Heart left ventricle (tissue), 16 donors: ENCODE results near the gene FADS3. TPM values are rescaled to one million over a fixed set of nuclear protein-coding genes. Genes with fewer than 3 reads are reported as not detected.

Experiments used
- ATAC-seq, 4 donors: fragments of 200-7000 bp; cut with Tn5 transposase; one replicate each; pipeline ENCODE4 v1.9.1; 2020 to 2022; ENCODE audit warnings: moderate library complexity in 4 of 4, mild to moderate bottlenecking in 3 of 4, moderate number of reproducible peaks in 1 of 4
- DNase-seq, 5 donors: peaks; one replicate each; pipeline ENCODE4 v3.0.0-alpha.2; 2020
- H3K27ac ChIP-seq, 12 donors: fragments of 200-600 bp; sonication (generic) in 4 of 12; one replicate each; pipeline versions ENCODE4 v1.5.0 to v1.8.0; 2016 to 2022; ENCODE audit warnings: mild to moderate bottlenecking in 2 of 12
- H3K27me3 ChIP-seq, 9 donors: fragments of 200-600 bp; sonication (generic) in 2 of 9; one replicate each; pipeline versions ENCODE4 v1.5.1 to v1.8.0; 2016 to 2022; ENCODE audit warnings: mild to moderate bottlenecking in 3 of 9
- H3K36me3 ChIP-seq, 9 donors: fragments of 200-600 bp; sonication (generic) in 2 of 9; one replicate each; pipeline versions ENCODE4 v1.5.0 to v1.8.0; 2018 to 2022; ENCODE audit warnings: mild to moderate bottlenecking in 2 of 9
- H3K4me1 ChIP-seq, 12 donors: fragments of 200-600 bp; sonication (generic) in 4 of 12; one replicate each; pipeline versions ENCODE4 v1.5.0 to v1.8.0; 2016 to 2022; ENCODE audit warnings: mild to moderate bottlenecking in 3 of 12
- H3K4me3 ChIP-seq, 12 donors: fragments of 200-600 bp; sonication (generic) in 4 of 12; one replicate each; pipeline versions ENCODE4 v1.5.0 to v1.8.0; 2017 to 2022; ENCODE audit warnings: mild to moderate bottlenecking in 9 of 12, moderate library complexity in 4 of 12
- H3K9me3 ChIP-seq, 12 donors: fragments of 200-600 bp; sonication (generic) in 4 of 12; one replicate each; pipeline versions ENCODE4 v1.5.0 to v1.8.0; 2016 to 2022; ENCODE audit warnings: mild to moderate bottlenecking in 1 of 12
- CTCF ChIP-seq, 12 donors: fragments of 200-600 bp; sonication (generic) in 4 of 12; IDR thresholded peaks; one replicate each; pipeline versions ENCODE4 v1.5.0 to v1.8.0; 2018 to 2022; ENCODE audit warnings: antibody characterized with exemption in 12 of 12, mild to moderate bottlenecking in 5 of 12
- POLR2A ChIP-seq, 2 donors: fragments of 450-650 bp; IDR thresholded peaks; one replicate each; pipeline ENCODE4 v1.6.1; 2017; ENCODE audit warnings: antibody characterized with exemption in 2 of 2, mild to moderate bottlenecking in 2 of 2, moderate library complexity in 2 of 2
- WGBS, 4 donors: extraction: QIAGEN DNeasy Blood & Tissue Kit in 2 of 4; methylation state at CpG; one replicate each; pipeline versions ENCODE4 v1.1.5 to v1.1.7; 2013 to 2018; 5-methylcytosine and 5-hydroxymethylcytosine counted together
- intact Hi-C, 10 donors: fragments of 100-400 bp; cut with DNase I; formaldehyde crosslinking; loops; one replicate each; pipeline versions ENCODE4 v1.11.1 to v1.14.2; 2022
- polyA plus RNA-seq, 2 donors: library from polyadenylated mRNA; stranded (reverse); fragments of 200-250 nt; gene quantifications; one replicate each; pipeline ENCODE4 v1.2.3, GENCODE V29; 2013
- total RNA-seq, 9 donors: library from RNA; depleted of rRNA in 2 of 9; stranded (reverse); fragments of >200 nt in 2 of 9; fragmentation: NEBNext Ultra II Directional in 3 of 9; extraction: Animal tissue kit (Norgen Biotek cat#: 25700) in 3 of 9; gene quantifications; one replicate each; pipeline versions ENCODE4 v1.1.0 to v1.2.4, GENCODE V29; 2016 to 2023
- donor health status: ischemic (EF 13 %, LVEDD 7.1; RV severe dilation, severe dysfunction).
- donor health status: healthy with polysubstance abuse.
- donor health status: DM: no; HTN: yes; CAD: no.
- donor health status: DM: no; HTN: no; CAD: no.
- donor health status: ischemic (EF 25% LVEDD 6.9; RV normal size, moderate dysfunction).
- donor health status: ischemic (EF 25% LVEDD 5.7; RV mildly dilated, moderate dysfunction).
- donor health status: healthy.
- donor health status: DM: yes; HTN: yes; CAD: no.
- donor health status: ischemic (EF 35%, LVEDD 5.7; RV mildly dilated, moderate dysfunction).
- donor health status: nonischemic (EF 11% LVEDD 7.7; RV severe dilation, severe dysfunction).
- donor health status: DM: yes; HTN: yes; CAD: no.
- donor health status: PGD.
- donor health status: ischemic (EF 29% LVEDD 5.4; RV normal size, mild dysfunction).
- donor health status: nonischemic (EF 23%, LVEDD 6.1; RV moderate dilation, normal function).

The FADS3 gene
- total and polyA plus RNA-seq, 11 donors, result 53.2 to 237 (median 79.6) TPM

DNA sequence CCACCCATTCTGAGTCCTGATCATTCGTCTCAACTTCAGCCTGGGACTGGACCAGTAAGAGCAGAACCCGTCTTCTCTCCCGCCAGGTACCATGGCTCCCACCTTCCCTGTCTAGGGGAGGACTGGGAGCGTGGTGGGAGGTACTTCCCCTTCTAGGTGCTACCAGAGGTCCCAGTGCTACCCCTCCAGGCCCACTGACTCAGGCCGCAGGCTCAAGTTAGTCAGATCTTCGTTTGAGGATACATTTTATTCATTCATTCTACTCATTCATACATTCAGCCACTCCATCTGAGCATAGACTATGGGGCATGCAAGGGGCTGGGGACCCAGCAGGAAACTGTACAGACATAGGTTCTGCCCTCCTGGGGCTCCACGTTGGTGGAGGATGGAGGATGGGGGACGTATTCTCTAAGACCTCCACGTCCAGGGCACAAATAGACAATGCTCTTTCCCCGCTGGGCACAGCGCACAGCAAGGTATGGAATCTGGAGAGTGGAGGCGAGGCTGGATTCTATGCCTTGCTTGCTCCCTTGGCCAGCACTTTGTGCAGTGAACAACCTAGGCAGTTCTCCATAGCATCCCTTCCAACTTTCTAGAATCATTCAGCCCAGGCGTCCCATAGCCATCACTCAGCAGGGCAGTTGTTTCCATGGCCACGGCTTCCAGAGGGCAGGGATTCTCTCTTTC lies 27.0 kb upstream of the FADS3 start:
- H3K36me3 ChIP-seq, result no peaks in the 10 kb centered on the region
- ATAC-seq (no peak), DNase-seq (no peak)
- peaks cover 2 to 69% (median 35%) of the 10 kb centered on the region in 12 donors for H3K4me1 ChIP-seq
- intact Hi-C loops, result no loop called here
- H3K9me3 ChIP-seq, result no peaks in the 10 kb centered on the region
- TF ChIP-seq POLR2A (IDR thresholded peaks at IDR 0.05), result no peak
- no peak for TF ChIP-seq CTCF (IDR thresholded peaks at IDR 0.05)
- 79 to 88% (median 83%) methylated on average over 11 to 14 of the region's 14 CpGs for WGBS, 4 donors
- peaks cover 0 to 5% (median 0%) of the 10 kb centered on the region in 9 donors for H3K27me3 ChIP-seq
- peak overlapping the region in 11 of 12 donors; percentile 62 to 92 (median 78) for H3K27ac ChIP-seq
- H3K4me3 ChIP-seq, result peak overlapping the region in 8 of 12 donors; percentile 57 to 85 (median 72)

DNA sequence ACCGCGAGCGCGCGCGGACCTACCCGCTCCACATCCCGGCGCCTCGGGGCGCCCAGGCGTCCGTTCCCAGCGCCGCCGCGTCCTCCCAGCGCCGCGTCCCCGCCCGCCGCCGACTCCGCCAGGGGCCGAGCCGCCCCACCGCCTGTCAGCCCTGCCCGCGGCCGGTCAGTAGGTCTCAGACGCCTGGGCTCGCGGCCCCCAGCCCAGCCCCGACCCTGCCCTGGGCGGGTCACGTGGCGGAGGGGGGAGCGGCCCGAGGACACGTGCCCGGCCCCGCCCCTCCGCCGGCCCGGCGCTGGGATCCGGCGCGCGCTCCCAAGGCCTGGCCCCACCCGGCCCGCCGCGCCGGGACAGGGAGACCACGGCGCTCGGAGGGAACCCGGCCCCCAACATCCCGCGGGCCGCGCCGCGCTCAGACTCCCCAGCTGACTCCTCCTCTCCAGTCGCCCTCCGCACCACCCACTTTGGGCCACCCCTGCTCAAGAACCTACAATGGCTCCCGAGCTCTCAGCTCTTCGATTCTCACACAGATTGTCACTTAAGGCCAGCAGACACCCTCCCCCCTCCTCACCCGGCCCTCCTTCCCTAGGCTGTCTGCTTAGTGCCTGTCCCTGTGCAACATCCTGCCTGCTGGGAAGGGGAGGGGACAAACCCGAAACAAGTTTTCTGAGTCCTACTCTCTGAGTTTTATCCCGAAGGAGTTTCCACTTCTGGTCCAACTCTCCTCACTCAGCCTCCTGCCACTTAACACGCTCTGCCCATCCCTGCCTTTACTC lies 26.2 kb upstream of the FADS3 start, which contains the start of gene RAB3IL1:
Gene RAB3IL1 (minus strand): TSS at position 233 of the 776 bp plus-strand sequence. CDS start 199 bp downstream, at position 34.
- peak; percentile 78 to 88 (median 79) for DNase-seq
- Histone ChIP-seq H3K4me3 (peak within 1 kb of the TSS; percentile 37 to 85 (median 68)), H3K27ac (peak within 1 kb of the TSS; percentile 26 to 92 (median 78)), H3K36me3 (no peaks in the 10 kb centered on the region), H3K4me1 (peaks cover 0 to 68% (median 27%) of the 10 kb centered on the region in 12 donors), H3K27me3 (peaks cover 0 to 5% (median 0%) of the 10 kb centered on the region in 9 donors), H3K9me3 (no peaks in the 10 kb centered on the region)
- TF ChIP-seq POLR2A (IDR thresholded peaks at IDR 0.05), result peak in 1 of 2 donors; percentile 48
- no peak for TF ChIP-seq CTCF (IDR thresholded peaks at IDR 0.05)
- peak; percentile 26 to 88 (median 82) for ATAC-seq
- intact Hi-C loops, result no loop called here
- 2 to 4% (median 3%) methylated on average over 39 to 74 of the region's 74 CpGs for WGBS, 4 donors

GRCh38 chr11:61916737-61917333 lies 25.5 kb upstream of the FADS3 start:
- Histone ChIP-seq H3K36me3 (no peaks in the 10 kb centered on the region), H3K9me3 (no peaks in the 10 kb centered on the region), H3K27ac (peak overlapping the region; percentile 26 to 92 (median 78)), H3K4me3 (peak overlapping the region; percentile 37 to 85 (median 68)), H3K27me3 (peaks cover 0 to 5% (median 0%) of the 10 kb centered on the region in 9 donors), H3K4me1 (peaks cover 0 to 68% (median 27%) of the 10 kb centered on the region in 12 donors)
- DNase-seq (peak in 1 of 5 donors; percentile 30), ATAC-seq (no peak)
- no peak for TF ChIP-seq CTCF (IDR thresholded peaks at IDR 0.05)
- no peak for TF ChIP-seq POLR2A (IDR thresholded peaks at IDR 0.05)
- intact Hi-C loops, result no loop called here
- WGBS, 4 donors, result 6 to 16% (median 7%) methylated on average over 20 to 32 of the region's 32 CpGs
